Cardiac muscle cell (in vitro differentiated cells and primary cell): ENCODE measurements around the gene APLP1. TPM values are rescaled to one million over a fixed set of nuclear protein-coding genes. Genes with fewer than 3 reads are reported as not detected.

Experiments used
- DNase-seq, 2 donors: peaks; one replicate each; pipeline versions ENCODE4 v3.0.0 to v3.0.0-alpha.2; 2010 to 2017; ENCODE audit warnings: low read depth in 1 of 2, low spot score in 1 of 2
- H3K27ac ChIP-seq: fragments of 200-600 bp; sonication (generic); 2 replicates; pipeline ENCODE4 v1.5.1; 2016
- H3K27me3 ChIP-seq: fragments of 200-600 bp; sonication (generic); 2 replicates; pipeline ENCODE4 v1.6.0; 2016; ENCODE audit warnings: control low read depth
- H3K36me3 ChIP-seq: fragments of 200-600 bp; sonication (generic); 2 replicates; pipeline ENCODE4 v1.5.1; 2016; ENCODE audit warnings: control low read depth
- H3K4me1 ChIP-seq: fragments of 200-600 bp; sonication (generic); 2 replicates; pipeline ENCODE4 v1.8.1; 2017; ENCODE audit warnings: low read depth, mild to moderate bottlenecking, mixed run types
- H3K4me3 ChIP-seq: fragments of 200-600 bp; sonication (generic); 2 replicates; pipeline ENCODE4 v1.5.1; 2016; ENCODE audit warnings: mild to moderate bottlenecking
- H3K9me3 ChIP-seq: fragments of 200-600 bp; sonication (generic); 2 replicates; pipeline ENCODE4 v1.5.1; 2017; ENCODE audit warnings: low read depth, mild to moderate bottlenecking, control low read depth
- CTCF ChIP-seq: IDR thresholded peaks from 2 replicates; pipeline ENCODE4 v1.5.1; 2012; ENCODE audit warnings: low read depth, mild to moderate bottlenecking, low read length
- polyA plus RNA-seq: library from polyadenylated mRNA; unstranded; fragments of >200 nt; fragmentation: Nextera tagmentation; extraction: Ambion mirVana; gene quantifications from 2 replicates; pipeline ENCODE4 v1.2.1, GENCODE V29; 2016
- total RNA-seq: library from RNA; depleted of rRNA; stranded (reverse); fragments of >200 nt; gene quantifications from 2 replicates; pipeline ENCODE4 v1.2.3, GENCODE V29; 2016

APLP1 gene
- total RNA-seq (126 and 134 TPM in 2 replicates), polyA plus RNA-seq (117 and 157 TPM in 2 replicates)

- no peak within 1 kb of the TSS for H3K27ac ChIP-seq
- H3K9me3 ChIP-seq: no peaks in the 10 kb centered on the region
- DNase-seq: peak; percentile 49 to 84
- no peaks in the 10 kb centered on the region for H3K27me3 ChIP-seq
- H3K36me3 ChIP-seq: no peaks in the 10 kb centered on the region
- H3K4me3 ChIP-seq: peak within 1 kb of the TSS; percentile 45
- no peak for TF ChIP-seq CTCF
- no peaks in the 10 kb centered on the region for H3K4me1 ChIP-seq
Measured at GRCh38 chr19:35868172-35868822, at the start of gene APLP1. TSS of gene APLP1 (plus strand) at chr19:35868574. CDS start at chr19:35868637, 63 bp downstream.

- H3K27me3 ChIP-seq: peaks cover 6% of the 10 kb centered on the region
- no peak overlapping the region for H3K4me3 ChIP-seq
- H3K36me3 ChIP-seq: no peaks in the 10 kb centered on the region
- no peaks in the 10 kb centered on the region for H3K9me3 ChIP-seq
- no peaks in the 10 kb centered on the region for H3K4me1 ChIP-seq
- no peak overlapping the region for H3K27ac ChIP-seq
- no peak for TF ChIP-seq CTCF
- DNase-seq: no peak
Measured at GRCh38 chr19:35822579-35822978, 45.8 kb upstream of the APLP1 start.

- peaks cover 6% of the 10 kb centered on the region for H3K27me3 ChIP-seq
- no peaks in the 10 kb centered on the region for H3K9me3 ChIP-seq
- H3K27ac ChIP-seq: no peak overlapping the region
- H3K4me3 ChIP-seq: no peak overlapping the region
- no peak for DNase-seq
- no peaks in the 10 kb centered on the region for H3K36me3 ChIP-seq
- H3K4me1 ChIP-seq: no peaks in the 10 kb centered on the region
- no peak for TF ChIP-seq CTCF
Measured at GRCh38 chr19:35824150-35824549, 44.2 kb upstream of the APLP1 start.

GRCh38 chr19:35828692-35829301, 39.6 kb upstream of the APLP1 start:
- H3K27me3 ChIP-seq: peaks cover 23% of the 10 kb centered on the region

GRCh38 chr19:35830986-35831385, 37.4 kb upstream of the APLP1 start:
- Histone ChIP-seq H3K4me3 (no peak overlapping the region), H3K4me1 (no peaks in the 10 kb centered on the region), H3K27ac (no peak overlapping the region), H3K36me3 (no peaks in the 10 kb centered on the region), H3K9me3 (no peaks in the 10 kb centered on the region), H3K27me3 (peaks cover 17% of the 10 kb centered on the region)
- no peak for TF ChIP-seq CTCF
- no peak for DNase-seq

More at GRCh38 chr19:35828692-35829301, 39.6 kb upstream of the APLP1 start:
- Histone ChIP-seq H3K9me3 (no peaks in the 10 kb centered on the region), H3K36me3 (no peaks in the 10 kb centered on the region), H3K4me3 (no peak overlapping the region), H3K4me1 (no peaks in the 10 kb centered on the region), H3K27ac (no peak overlapping the region)
- no peak for TF ChIP-seq CTCF
- DNase-seq: peak; percentile 77 to 94
